HepG2 (cell line): ENCODE results near the gene IFNAR2. TPM values are rescaled to one million over a fixed set of nuclear protein-coding genes. Genes with fewer than 3 reads are reported as not detected.

Experiments used
- ATAC-seq: fragments of 200-7000 bp; cut with Tn5 transposase; 3 replicates; pipeline ENCODE4 v1.9.1; 2020; ENCODE audit warnings: mild to moderate bottlenecking, moderate library complexity
- BruUV-seq: library from RNA; stranded (reverse); fragments of 400-500 nt; replicated peaks from 2 replicates; lab custom pipeline; 2021; lab: Mats Ljungman, UMichigan
- CTCF ChIA-PET: fragments of 300-600 bp; formaldehyde crosslinking; extraction: SDS; loops from one replicate; lab custom pipeline; 2021; ENCODE audit warnings: low total read pairs, inconsistent platforms, low intra/inter-chr PET ratio; lab: Yijun Ruan, JAX
- POLR2A ChIA-PET: fragments of 350-600 bp; sonication (Branson Sonifier 250); formaldehyde crosslinking; loops from one replicate; lab custom pipeline; 2020; ENCODE audit warnings: antibody characterized with exemption, inconsistent platforms; lab: Yijun Ruan, JAX
- DNase-seq: peaks from one replicate; pipeline ENCODE4 v3.0.0-alpha.2; 2015; ENCODE audit warnings: low spot score
- FAIRE-seq: peaks from 3 replicates; lab custom pipeline; 2011; peaks lifted over from hg19 to GRCh38; lab: Jason Lieb, UNC
- H2AFZ ChIP-seq: one replicate; pipeline ENCODE4 v1.6.1; 2011; ENCODE audit warnings: low read length, inconsistent platforms
- H3K27ac ChIP-seq: fragments of 300-600 bp; 3 replicates; pipeline ENCODE4 v1.8.0; 2011; ENCODE audit warnings: mixed run types, mild to moderate bottlenecking, mixed read lengths, low read length, inconsistent platforms; ENCODE audit not compliant: insufficient read depth; ENCODE audit errors: extremely low read length
- H3K27me3 ChIP-seq, 2 experiments: fragments of 200-600 bp in 1 of 2; 2 replicates in 1 of 2; 3 replicates in 1 of 2; pipeline versions ENCODE4 v1.6.0 to v1.8.0; 2011; ENCODE audit warnings: low read length in 2 of 2, mild to moderate bottlenecking in 2 of 2, moderate library complexity in 2 of 2, inconsistent platforms in 1 of 2; ENCODE audit not compliant: insufficient read depth in 2 of 2, control insufficient read depth in 1 of 2
- H3K36me3 ChIP-seq, 2 experiments: fragments of 200-600 bp in 1 of 2; replicated peaks in 1 of 2; 2 replicates in 1 of 2; 3 replicates in 1 of 2; pipeline versions ENCODE4 v1.5.1 to v1.8.0; 2011; ENCODE audit warnings: low read length in 2 of 2, inconsistent platforms in 1 of 2; ENCODE audit not compliant: insufficient read depth in 2 of 2, control insufficient read depth in 1 of 2
- H3K4me1 ChIP-seq: 2 replicates; pipeline ENCODE4 v1.5.1; 2012; ENCODE audit warnings: low read length, inconsistent platforms; ENCODE audit not compliant: insufficient read depth
- H3K4me2 ChIP-seq: 2 replicates; pipeline ENCODE4 v1.6.0; 2011; ENCODE audit warnings: low read depth, low read length, inconsistent platforms
- H3K4me3 ChIP-seq, 3 experiments: fragments of 200-600 bp in 1 of 3; sonication (generic), shearing (Covaris generic) in 1 of 3; replicated peaks in 1 of 3; 2 replicates each; pipeline ENCODE4 v1.5.1; 2011 to 2016; ENCODE audit warnings: low read length in 3 of 3, inconsistent platforms in 2 of 3, low read depth in 2 of 3, mild to moderate bottlenecking in 2 of 3, control low read depth in 1 of 3, mixed read lengths in 1 of 3; ENCODE audit not compliant: insufficient read depth in 1 of 3
- H3K79me2 ChIP-seq: one replicate; pipeline ENCODE4 v1.6.1; 2011; ENCODE audit warnings: low read length, inconsistent platforms; ENCODE audit not compliant: insufficient read depth
- H3K9ac ChIP-seq: 2 replicates; pipeline ENCODE4 v1.6.0; 2011; ENCODE audit warnings: mild to moderate bottlenecking, low read depth, low read length, inconsistent platforms; ENCODE audit not compliant: insufficient read depth
- H3K9me3 ChIP-seq: 2 replicates; pipeline ENCODE4 v1.5.1; 2012; ENCODE audit warnings: mild to moderate bottlenecking, low read length
- H4K20me1 ChIP-seq: 2 replicates; pipeline ENCODE4 v1.6.0; 2011; ENCODE audit warnings: inconsistent platforms, mild to moderate bottlenecking, low read length, moderate library complexity; ENCODE audit not compliant: insufficient read depth
- GRHL1 ChIP-seq: sonication (generic); formaldehyde crosslinking; conservative IDR thresholded peaks from 2 replicates; pipeline ENCODE4 v1.8.0; 2022; ENCODE audit warnings: missing genetic modification reagents
- SETDB1 ChIP-seq: sonication (generic); formaldehyde crosslinking; IDR thresholded peaks from 2 replicates; pipeline ENCODE4 v1.5.1; 2020; ENCODE audit warnings: missing genetic modification reagents, mild to moderate bottlenecking, borderline replicate concordance
- WGBS: methylation state at CpG from one replicate; pipeline ENCODE4 v1.1.6; 2017; ENCODE audit warnings: low lambda C conversion rate; 5-methylcytosine and 5-hydroxymethylcytosine counted together
- in situ Hi-C: cut with HindIII; loops from 2 replicates; pipeline ENCODE4 v1.10.0; 2017; ENCODE audit warnings: low pct_unique_long_range_greater_than_20kb; ENCODE audit not compliant: extremely low pct_ligation_motif_present
- intact Hi-C: fragments of 100-400 bp; cut with micrococcal nuclease; formaldehyde crosslinking; loops from one replicate; pipeline ENCODE4 v1.10.0; 2022; ENCODE audit not compliant: unreplicated experiment
- polyA plus RNA-seq, 8 experiments: library from polyadenylated mRNA; depleted of rRNA in 3 of 8; stranded (reverse) in 7 of 8; unstranded in 1 of 8; fragments of >200 nt; fragmentation: Illumina TruSeq in 4 of 8; extraction: Trizol in 4 of 8; gene quantifications; 2 replicates each; pipeline versions ENCODE4 v1.2.1 to v1.2.3, GENCODE V29; 2011 to 2016; ENCODE audit warnings: low read depth in 4 of 8, missing spikeins in 1 of 8, mixed read lengths in 1 of 8; ENCODE audit not compliant: insufficient read depth in 1 of 8
- total RNA-seq, 5 experiments: library from RNA; depleted of rRNA; stranded (reverse); fragments of >200 nt; fragmentation: Illumina TruSeq; extraction: Trizol; gene quantifications; 2 replicates each; pipeline ENCODE4 v1.2.3, GENCODE V29; 2016; ENCODE audit warnings: low read depth in 1 of 5

Gene IFNAR2
- total and polyA plus RNA-seq, 2 of the 13 experiments (the other 11 are each of a cell fraction or from before 2014, with no cell fraction given) = 5.1 to 24.1 TPM

GRCh38 chr21:33270986-33271385 lies 41.2 kb downstream of the IFNAR2 start:
- WGBS = 94% methylated on average over 8 of the region's 8 CpGs
- no peak for FAIRE-seq
- TF ChIP-seq GRHL1 (CRISPR knock-in tag) = no peak

GRCh38 chr21:33273044-33273443 lies 43.3 kb downstream of the IFNAR2 start:
- no TSS peak for BruUV-seq
- Histone ChIP-seq H4K20me1 (no peaks in the 10 kb centered on the region), H3K9ac (no peak overlapping the region), H3K27me3 (no peaks in the 10 kb centered on the region; a peak in 1 of 5 replicates), H3K4me2 (no peak overlapping the region), H2AFZ (no peak overlapping the region), H3K27ac (no peak overlapping the region), H3K36me3 (peaks cover 4 to 5% of the 10 kb centered on the region in 2 experiments; a peak in 3 of 5 replicates), H3K79me2 (no peaks in the 10 kb centered on the region), H3K9me3 (no peaks in the 10 kb centered on the region), H3K4me3 (no peak overlapping the region), H3K4me1 (peaks cover 31% of the 10 kb centered on the region)
- in situ Hi-C loops (no loop called here), intact Hi-C loops (no loop called here)
- ChIA-PET POLR2A (no interaction called here), CTCF (no interaction called here)
- WGBS = 97% methylated on average over 6 of the region's 6 CpGs
- TF ChIP-seq SETDB1 (CRISPR knock-in tag) = no peak
- ATAC-seq (no peak), DNase-seq (no peak), FAIRE-seq (no peak)

More at GRCh38 chr21:33270986-33271385, 41.2 kb downstream of the IFNAR2 start:
- ChIA-PET CTCF (no interaction called here), POLR2A (no interaction called here)
- Histone ChIP-seq H3K27ac (no peak overlapping the region), H4K20me1 (no peaks in the 10 kb centered on the region), H3K4me1 (peaks cover 44% of the 10 kb centered on the region), H3K27me3 (no peaks in the 10 kb centered on the region; a peak in 2 of 5 replicates), H3K4me3 (no peak overlapping the region), H3K36me3 (peaks cover 3 to 4% of the 10 kb centered on the region in 2 experiments; a peak in 2 of 5 replicates), H3K9me3 (no peaks in the 10 kb centered on the region), H3K4me2 (no peak overlapping the region), H3K9ac (no peak overlapping the region), H3K79me2 (no peaks in the 10 kb centered on the region), H2AFZ (no peak overlapping the region)
- intact Hi-C loops (no loop called here), in situ Hi-C loops (no loop called here)
- ATAC-seq (no peak), DNase-seq (no peak)
- BruUV-seq = no TSS peak
